GM06990 (cell line): ENCODE data around the gene KCNJ14.

Source experiments
- DNase-seq: peaks from one replicate; pipeline ENCODE4 v3.0.0-alpha.2; 2011; ENCODE audit not compliant: insufficient read length; ENCODE audit errors: extremely low read depth
- H3K27me3 ChIP-seq: replicated peaks from 2 replicates; pipeline ENCODE4 v1.6.0; 2011; ENCODE audit warnings: low read length; ENCODE audit not compliant: control insufficient read depth, insufficient read depth
- H3K36me3 ChIP-seq: 2 replicates; pipeline ENCODE4 v1.5.1; 2011; ENCODE audit warnings: low read length; ENCODE audit not compliant: control insufficient read depth, insufficient read depth
- H3K4me3 ChIP-seq: replicated peaks from 2 replicates; pipeline ENCODE4 v1.5.1; 2011; ENCODE audit warnings: low read depth, mild to moderate bottlenecking, control low read depth, low read length
- TF ChIP-seq, protein P1 (sequence below): IDR thresholded peaks from 2 replicates; pipeline ENCODE4 v1.5.1; 2011; ENCODE audit warnings: low read length, control low read depth, mild to moderate bottlenecking, inconsistent platforms; ENCODE audit not compliant: insufficient read depth, poor library complexity, severe bottlenecking

The KCNJ14 gene

DNA sequence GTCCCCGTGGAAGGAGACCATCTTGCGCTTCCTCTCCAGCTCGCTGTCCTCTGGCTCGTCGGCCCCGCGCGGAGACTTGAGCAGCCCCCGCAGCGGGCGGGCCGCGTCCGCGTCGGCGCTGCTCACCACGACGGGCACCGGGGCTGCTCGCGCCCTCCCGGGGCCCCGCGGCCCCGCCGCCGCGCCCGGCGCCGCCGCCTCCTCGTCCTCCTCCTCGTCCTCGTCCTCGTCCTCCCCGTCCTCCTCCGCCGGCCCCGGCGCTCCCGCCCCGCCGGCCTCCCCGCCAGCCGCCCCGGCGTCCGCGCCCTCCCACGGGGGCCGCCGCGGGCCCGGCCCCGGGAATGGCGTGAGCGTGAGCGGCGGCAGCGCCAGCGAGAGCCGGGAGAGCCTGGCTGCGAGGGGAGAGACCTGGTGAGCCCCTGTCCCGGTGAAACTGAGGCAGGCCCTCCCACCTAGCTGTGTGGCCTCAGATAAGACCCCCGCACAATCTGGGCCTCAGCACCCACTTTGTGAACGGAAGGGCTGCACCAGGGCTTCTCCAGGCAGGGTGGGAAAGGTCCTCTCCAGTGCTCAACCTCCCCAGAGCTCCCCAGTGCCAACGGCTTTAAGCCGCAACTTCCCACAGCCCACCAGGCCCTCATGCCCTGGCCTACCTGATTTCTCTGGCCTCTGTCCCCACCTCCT is 38.5 kb downstream of the KCNJ14 start:
- Histone ChIP-seq H3K27me3 (no peaks in the 10 kb centered on the region; the same call in 1 of the 2 replicates), H3K36me3 (no peaks in the 10 kb centered on the region), H3K4me3 (peak overlapping the region; percentile 53)
- TF ChIP-seq, protein P1, sequence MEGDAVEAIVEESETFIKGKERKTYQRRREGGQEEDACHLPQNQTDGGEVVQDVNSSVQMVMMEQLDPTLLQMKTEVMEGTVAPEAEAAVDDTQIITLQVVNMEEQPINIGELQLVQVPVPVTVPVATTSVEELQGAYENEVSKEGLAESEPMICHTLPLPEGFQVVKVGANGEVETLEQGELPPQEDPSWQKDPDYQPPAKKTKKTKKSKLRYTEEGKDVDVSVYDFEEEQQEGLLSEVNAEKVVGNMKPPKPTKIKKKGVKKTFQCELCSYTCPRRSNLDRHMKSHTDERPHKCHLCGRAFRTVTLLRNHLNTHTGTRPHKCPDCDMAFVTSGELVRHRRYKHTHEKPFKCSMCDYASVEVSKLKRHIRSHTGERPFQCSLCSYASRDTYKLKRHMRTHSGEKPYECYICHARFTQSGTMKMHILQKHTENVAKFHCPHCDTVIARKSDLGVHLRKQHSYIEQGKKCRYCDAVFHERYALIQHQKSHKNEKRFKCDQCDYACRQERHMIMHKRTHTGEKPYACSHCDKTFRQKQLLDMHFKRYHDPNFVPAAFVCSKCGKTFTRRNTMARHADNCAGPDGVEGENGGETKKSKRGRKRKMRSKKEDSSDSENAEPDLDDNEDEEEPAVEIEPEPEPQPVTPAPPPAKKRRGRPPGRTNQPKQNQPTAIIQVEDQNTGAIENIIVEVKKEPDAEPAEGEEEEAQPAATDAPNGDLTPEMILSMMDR, result no peak
- DNase-seq, result no peak

DNA sequence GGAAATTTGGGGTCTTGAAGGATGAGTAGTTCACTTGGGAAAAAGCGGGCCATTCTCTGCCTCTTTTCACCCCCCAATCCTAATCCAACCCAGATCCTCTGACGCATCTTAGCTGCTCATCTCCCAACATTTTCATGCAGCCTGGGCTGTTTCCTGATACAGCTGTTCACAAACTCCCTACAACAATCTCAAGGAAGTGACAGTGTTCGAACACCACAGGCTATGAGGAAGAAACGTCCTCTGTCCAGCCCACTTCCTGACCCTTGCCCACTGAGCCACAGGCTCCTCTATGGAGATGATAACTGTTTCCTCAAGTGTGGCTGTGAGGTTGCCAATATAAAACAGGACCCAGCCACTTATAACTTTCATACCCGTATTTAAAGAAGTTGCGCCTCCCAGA is 40.0 kb downstream of the KCNJ14 start:
- TF ChIP-seq, protein P1, result no peak
- no peak overlapping the region for H3K4me3 ChIP-seq
- no peak for DNase-seq
- no peaks in the 10 kb centered on the region for H3K36me3 ChIP-seq
- H3K27me3 ChIP-seq, result no peaks in the 10 kb centered on the region; the same call in 1 of the 2 replicates

DNA sequence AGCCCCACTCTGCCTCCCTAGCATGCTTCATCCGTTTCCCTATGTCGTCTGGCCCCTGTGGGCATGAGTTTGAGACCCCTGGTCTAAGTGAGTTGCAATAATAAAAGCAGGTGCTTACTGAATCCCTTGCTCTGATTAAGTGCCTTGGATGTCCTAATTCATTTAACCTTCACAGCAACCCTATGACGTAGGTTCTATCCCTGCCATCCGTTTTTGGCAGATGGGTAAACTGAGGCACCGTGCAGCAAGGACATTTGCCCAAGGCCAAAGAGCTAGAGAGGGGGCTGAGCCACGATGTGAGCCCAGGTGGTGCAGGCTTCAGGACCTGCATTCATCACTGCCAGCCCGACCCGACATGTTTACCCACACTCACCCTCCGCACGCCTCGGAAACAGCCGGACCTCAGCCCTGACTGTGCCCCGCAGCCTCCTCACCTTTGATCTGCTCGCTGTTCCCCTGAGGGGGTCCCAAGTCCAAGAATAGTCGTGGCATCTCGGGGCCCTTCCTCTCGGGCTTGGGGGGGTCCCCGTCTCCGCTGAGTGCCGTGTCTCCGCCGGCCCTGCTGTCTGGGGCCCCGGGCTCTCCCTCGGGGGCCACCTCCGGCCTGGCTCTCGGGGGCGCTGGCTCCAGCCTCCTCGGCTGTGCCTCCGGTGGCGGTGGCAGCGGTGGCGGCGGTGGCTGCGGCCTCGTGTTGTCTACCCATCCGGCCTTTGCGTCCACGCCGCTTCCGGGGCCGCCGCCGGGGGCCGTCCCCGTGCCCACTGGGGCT is 41.8 kb downstream of the KCNJ14 start:
- no peak for DNase-seq
- no peak overlapping the region for H3K4me3 ChIP-seq
- no peaks in the 10 kb centered on the region for H3K36me3 ChIP-seq
- TF ChIP-seq, protein P1, result no peak
- H3K27me3 ChIP-seq, result no peaks in the 10 kb centered on the region; the same call in 1 of the 2 replicates

DNA sequence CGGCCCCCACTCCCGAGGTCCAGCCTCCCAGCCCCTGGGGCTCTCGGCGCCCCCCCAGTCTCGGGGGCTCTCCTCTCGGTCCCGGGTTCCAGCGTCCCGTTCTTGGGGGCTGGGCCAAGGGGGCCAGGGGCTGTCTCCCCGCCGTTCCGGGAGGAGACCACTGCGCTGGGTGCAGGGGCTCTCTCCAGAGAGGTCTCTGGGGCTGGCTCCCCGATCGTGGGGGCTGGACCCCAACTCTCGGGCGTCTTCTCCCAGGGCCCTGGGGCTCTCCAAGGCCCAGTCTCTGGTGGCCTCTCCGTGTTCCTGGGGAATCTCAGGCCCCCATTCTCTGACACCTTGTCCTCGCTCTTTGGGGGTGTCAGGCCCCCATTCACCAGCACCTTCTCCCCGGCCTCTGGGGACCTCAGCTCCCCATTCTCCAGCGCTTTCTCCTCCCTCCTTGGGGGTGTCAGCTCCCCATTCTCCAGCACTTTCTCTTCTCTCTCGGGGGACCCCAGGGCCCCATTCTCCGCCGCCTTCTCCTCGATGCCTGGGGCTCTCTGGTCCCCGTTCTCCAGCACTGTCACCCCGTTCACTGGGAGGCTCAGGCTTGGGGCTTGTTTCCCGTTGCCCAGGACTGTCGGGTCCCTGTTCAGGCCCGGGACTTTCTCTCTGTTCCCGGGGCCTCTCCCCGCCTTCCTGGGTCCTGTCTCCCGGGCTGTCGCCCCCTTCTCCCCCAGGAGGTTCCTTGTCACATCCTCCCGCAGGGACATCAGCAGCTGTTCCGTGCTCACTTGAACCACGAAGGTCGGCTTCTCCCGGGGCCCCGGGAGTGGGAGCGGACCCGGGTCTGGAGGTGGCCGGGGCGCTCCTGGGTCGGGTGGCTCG is 42.6 kb downstream of the KCNJ14 start:
- Histone ChIP-seq H3K4me3 (no peak overlapping the region), H3K27me3 (no peaks in the 10 kb centered on the region; the same call in 1 of the 2 replicates), H3K36me3 (no peaks in the 10 kb centered on the region)
- no peak for DNase-seq
- TF ChIP-seq, protein P1, result no peak

DNA sequence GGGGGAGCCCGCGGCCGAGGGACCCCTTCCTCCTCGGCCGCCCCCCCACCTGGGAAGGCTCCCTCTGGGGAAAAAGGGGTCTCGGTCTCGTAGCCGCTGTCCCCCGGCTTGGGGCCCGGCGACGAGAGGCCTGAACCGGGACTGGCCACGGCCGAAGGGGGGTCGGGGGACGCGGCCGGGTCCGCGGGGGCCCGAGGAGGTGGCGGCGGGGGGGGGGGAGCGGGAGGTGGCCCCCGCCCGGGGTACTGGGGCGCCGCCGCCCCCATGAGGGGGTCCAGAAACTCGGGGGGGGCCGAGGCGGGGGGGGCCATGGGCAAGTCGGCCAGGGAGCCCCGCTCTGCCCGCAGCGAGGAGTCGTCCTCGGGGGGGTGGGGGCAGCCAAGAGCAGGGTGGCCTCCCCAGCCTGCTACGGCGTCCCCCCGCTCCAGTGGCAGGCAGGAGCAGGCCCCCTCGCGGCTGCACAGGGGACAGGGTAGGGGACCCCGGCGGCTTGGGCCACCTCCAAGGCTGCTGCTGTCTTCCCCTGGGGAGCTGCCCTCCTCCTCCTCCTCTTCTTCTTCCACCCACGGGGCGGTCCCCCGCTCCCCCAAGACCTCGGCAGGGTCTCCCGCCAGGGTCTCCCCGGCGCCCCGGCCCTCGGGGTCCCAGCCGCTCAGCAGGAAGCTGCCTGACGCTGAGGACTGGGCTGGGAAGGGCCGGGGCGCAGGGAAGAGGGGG is 43.4 kb downstream of the KCNJ14 start:
- H3K4me3 ChIP-seq, result no peak overlapping the region
- H3K27me3 ChIP-seq, result no peaks in the 10 kb centered on the region; the same call in 1 of the 2 replicates
- H3K36me3 ChIP-seq, result no peaks in the 10 kb centered on the region
- no peak for DNase-seq
- TF ChIP-seq, protein P1, result no peak
